DMS53 treated with DMSO at 0.1 percent for 48 hours (cell line): ENCODE measurements around the gene HNRNPDL.
"Not testable (repeated sequence)": the region's sequence is repeated elsewhere in the genome, so short reads cannot be mapped to it uniquely, and the experiment has no call there.

Experiments
- DNase-seq: peaks from one replicate; lab custom pipeline; 2025; ENCODE audit not compliant: unreplicated experiment; lab: John Stamatoyannopoulos, UW

The HNRNPDL gene

DNA sequence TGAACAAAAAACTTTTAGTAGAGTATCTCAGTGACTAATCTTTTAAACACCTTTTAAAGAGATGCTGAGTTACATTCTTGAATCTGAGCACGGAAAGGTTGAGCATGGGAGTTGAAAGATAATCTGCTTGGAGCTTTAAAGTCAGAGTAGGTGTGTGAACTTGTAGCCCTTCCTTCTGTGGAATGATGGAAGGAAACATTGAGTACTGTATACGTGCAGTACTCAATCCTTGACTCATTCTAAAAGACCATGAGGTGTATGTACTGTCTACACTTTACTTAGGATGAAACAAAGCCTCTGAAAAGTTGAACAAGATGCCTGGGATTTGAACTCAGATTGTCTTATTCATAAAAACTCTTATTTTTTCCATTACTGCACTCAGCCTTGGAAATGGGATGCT, 3.5 kb upstream of the HNRNPDL start:
- no peak for DNase-seq

DNA sequence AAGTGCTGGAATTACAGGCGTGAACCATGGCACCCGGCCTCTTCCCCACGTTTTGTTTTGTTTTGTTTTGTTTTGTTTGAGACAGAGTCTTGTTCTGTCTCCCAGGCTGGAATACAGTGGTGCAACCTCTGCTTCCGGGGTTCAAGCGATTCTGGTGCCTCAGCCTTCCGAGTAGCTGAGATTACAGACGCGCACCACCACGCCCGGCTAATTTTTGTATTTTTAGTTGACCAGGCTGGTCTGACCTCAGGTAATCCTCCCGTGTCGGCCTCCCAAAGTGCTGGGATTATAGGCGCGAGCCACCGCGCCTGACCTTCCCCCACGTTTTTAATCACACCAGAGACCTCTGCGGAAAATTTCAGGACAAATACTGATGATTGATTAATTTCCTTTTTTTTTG, 2.3 kb upstream of the HNRNPDL start:
- DNase-seq = no peak

DNA sequence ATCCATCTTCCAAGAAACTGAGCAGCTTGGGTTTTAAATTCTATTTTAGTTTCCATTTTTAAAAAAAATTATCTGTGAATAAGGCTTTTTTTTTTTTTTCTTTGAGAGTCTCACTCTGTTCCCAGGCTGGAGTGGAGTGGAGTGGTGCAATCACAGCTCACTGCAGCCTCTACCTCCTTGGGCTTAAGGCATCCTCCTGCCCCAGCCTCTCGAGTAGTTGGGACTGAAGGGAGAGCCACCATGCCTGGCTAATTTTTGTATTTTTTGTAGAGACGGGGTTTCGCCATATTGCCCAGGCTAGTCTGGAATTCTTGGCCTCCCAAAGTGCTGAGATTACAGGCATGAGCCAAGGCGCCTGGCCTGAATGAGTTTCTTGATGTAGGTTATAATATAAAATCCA, 1.6 kb upstream of the HNRNPDL start:
- DNase-seq = no peak

DNA sequence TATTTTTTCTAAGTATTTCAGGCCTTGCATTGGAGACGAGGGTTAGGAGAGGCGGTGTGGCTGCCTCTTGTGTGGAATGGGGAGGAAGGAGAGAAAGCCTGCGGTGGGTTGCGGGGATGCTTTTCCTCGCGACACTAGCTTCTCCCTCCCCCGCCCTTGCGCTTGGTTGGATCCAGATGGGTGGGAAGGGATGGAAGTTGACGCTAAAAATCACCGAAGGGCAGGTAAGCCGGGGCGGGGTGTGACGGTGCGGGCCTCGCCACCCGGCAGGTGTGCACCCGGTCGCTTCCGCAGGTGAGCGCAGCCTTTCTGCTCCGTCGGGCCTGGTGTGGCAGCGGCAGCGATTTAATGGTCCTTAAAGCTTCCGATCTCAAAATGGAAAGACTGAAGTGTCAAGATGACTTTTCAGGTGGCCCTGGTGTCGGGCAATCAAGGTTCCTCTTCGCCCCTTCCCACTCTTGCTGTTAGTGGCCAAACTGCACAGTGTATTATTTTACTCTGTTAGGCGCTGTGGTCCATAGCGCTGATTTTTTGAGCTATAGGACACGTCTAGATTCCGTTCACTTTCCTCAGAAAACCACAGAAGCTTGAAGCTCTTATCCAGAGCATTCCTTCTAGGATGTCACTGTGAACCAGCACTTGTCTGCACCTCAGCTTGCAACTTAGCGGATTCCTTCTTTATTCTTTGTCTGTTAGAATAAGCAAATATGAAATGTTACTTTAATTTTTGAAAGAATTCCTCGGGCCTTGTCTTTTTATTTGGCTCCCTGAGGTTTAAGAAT, 893 bp upstream of the HNRNPDL start:
- peak; percentile 36 for DNase-seq

DNA sequence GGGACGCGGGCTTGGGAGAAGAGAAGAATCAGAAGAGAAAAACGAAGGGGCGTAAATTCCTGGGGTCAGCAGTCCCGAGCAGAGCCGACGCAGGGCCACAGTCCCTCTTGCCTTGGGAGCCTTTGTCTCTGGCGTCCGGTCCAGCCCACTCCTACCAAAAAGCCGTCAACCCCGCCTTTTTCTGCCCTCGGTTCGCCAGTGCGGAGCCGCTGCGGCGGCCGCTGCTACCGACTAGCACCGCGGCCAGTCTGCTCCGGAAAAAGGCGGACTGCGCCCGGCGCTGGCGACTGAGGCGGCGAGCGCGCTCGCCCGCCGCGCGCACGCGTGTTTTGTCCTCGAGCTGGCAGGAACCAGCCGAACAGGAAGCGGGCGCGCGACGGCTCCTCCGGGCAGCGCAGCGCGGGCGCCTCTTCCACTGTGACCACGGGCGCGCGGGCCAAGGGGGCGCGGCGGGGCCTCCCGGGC, 502 bp downstream of the HNRNPDL start:
- peak; percentile 47 for DNase-seq

DNA sequence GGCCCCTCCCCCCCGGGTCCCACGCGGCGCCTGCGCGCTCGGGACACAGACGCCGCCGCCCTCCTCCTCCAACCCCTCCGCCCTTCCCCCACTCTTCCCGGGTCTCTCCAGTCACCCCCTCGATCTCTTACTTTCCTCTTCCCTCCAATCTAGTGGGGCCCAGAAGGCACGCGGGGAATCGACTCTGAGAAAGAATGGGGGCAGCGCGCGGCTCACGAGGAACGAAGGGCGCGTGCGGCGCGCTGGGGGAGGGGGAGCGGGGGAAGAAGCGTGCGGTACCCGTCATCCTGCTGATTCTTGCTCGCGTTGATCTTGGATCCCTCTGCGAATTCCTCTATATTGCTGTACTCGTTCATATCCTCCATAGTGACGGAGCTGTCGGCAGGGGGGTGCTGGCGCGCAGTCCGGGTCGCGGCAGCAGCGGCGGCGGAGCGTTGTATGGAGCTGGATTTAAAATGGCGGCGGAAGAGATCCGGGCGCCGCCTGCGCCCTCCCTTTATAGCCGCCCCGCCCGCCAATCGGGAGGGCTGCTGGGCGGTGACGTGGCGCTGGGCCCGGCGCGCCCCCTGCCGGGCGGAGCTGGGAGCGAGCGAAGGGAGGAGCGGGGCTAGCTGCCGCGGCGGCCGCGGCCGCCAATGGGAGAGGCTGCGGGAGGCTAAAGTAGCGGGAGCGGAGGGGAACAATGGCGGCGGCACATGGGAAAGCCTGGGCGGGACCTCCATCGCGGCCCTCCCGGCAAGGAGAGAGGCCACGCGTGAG, 1.1 kb downstream of the HNRNPDL start:
- peak; percentile 54 for DNase-seq

DNA sequence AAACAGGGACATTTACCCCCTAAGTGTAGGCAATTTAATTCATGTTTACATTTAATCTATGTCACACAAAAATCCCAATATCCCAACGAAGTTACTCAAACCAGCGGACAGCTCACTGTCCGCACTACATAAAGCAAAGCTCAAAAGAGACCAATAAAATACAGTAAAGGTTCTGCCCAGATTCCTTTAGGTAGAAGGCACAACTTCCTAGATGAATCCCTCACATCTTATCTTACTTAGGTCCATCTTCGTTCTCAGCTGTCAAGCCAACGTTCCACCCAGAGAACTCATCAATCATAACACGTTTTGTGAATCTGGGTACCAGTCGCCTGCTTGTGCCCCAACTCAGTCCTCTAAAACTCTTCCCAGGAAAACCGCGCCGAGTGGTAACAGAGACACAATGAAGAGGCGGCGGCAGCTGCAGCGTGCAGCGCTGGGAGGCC, 1.7 kb downstream of the HNRNPDL start:
- DNase-seq = peak; percentile 36

DNA sequence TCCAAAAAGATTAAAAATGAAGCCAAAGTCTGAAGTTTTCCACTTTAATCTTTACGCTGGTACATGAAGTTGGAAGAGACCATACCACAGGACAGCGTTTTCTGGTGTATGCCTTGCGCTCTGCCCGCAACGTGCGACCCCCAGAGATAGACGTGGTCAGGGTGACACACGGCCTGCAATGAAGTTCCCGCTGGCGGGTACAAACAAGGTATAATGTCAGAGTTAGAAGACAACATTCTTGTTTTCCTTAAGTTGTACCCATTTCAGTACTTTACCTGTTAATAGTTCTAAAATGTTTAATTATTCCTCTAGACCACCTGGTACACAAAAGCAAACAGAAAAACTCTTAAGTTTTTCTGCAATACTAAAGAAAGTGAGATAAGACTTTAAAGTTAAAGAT, 4.8 kb downstream of the HNRNPDL start:
- no peak for DNase-seq

DNA sequence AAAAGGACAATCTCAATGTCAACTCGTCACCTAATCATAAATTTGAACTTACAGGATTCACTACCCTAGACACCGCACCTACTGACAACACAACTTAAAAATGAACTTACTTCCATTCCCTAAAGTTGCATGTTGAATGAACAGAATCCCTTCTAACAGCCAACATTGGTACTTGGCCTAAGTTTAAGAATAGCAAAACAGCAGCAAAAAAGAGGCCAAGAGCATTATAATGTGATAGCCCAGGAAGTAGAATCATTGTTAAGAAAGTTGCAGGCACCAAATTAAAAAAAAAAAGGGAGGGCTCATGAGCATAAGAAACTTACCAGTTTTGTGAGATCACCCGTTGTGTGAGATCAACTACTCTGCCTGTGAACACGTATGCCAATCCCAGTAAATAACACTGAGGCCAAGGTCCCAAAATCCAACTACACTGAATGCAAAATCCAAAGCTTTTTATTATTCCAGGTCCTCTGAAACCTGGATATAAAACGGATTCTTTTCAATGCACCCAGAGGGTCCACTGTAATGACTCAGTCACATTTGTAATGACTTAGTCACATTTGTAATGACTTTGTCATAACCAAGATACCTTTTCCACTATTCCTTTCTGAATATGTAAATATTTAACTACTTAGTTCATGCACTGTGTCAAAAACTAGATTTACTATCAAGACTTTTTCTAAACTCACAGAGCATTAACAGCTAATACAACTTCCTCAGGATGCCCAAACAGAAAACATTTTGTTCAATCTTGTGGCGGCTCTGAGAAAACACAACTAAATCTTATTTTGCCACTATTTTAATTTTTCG, 6.8 kb downstream of the HNRNPDL start:
- peak; percentile 5 for DNase-seq

DNA sequence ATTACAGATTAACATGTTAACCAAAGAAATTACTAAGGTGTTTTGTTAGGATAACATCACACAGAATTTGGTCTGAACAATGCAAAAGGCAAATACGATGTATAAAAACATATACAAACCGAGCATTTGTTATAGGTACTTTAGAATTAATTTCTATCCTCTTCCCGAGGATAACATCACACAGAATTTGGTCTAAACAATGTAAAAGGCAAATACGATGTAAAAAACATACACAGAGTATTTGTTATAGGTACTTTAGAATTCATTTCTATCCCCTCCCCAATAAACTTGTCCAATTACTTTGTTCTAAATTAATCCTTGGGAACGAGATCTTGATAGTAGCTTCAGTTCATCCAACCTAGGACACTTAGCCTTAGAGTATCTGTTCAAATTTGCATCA, 7.6 kb downstream of the HNRNPDL start:
- no peak for DNase-seq

DNA sequence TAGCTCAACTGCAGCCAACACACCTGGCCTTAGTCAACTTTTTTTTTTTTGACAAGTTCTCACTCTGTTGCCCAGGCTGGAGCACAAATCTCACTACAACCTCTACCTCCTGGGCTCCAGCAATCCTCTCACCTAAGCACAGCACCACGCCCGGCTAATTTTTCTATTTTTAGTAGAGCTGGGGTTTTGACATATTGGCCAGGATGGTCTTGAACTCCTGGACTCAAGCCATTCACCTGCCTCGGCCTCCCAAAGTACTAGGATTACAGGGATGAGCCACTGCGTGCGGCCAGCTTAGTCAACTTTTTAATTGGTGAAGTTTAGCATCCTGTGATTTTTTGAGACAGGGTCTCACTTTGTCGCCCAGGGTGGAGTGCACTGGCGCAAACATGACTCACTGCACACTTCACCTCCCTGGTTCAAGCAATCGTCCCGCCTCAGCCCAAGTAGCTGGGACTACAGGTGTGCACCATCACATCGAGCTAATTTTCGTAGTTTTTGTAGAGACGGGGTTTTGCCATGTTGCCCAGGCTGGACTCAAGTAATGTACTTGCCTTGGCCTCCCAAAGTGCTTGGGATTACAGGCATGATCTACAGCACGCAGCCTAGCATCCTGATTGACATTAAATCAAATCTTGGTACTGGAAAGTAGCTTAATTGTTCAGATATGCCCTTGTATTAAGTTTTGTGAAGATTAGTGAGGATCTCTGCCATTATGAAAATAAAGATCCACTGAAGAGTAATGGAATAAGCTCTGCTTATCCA, 8.3 kb downstream of the HNRNPDL start:
- DNase-seq = peak; percentile 6

DNA sequence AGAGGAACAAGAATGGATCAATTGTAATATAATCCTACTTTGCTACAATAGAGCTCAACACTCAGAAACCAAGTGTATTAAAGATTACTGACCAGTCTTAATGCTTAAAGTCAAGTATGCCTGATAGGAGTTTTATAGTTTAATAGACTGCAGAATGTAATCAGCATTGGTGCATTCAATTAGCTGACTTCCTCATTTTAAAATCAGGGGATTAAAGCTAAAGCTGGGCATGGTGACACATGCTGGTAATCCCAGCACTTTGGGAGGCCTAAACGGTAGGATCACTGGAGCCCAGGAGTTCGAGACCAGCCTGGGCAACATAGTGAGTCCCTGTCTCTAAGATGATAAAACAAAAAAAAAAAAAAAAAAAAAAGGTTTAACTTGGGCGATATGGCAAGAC, 10.8 kb downstream of the HNRNPDL start:
- no peak for DNase-seq

DNA sequence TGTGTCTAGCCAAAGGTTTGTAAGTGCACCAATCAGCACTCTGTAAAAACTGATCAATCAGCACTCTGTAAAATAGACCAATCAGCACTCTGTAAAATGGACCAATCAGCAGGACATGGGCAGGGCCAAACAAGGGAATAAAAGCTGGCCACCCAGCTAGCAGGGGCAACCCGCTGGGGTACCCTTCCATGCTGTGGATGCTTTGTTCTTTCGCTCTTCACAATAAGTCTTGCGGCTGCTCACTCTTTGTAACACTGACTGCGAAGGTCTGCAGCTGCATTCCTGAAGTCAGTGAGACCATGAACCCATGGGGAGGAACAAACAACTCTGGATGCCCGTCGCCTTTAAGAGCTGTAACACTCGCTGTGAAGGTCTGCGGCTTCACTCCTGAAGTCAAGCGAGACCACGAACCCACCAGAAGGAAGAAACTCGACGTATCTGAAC, 14.3 kb downstream of the HNRNPDL start:
- no peak for DNase-seq

DNA sequence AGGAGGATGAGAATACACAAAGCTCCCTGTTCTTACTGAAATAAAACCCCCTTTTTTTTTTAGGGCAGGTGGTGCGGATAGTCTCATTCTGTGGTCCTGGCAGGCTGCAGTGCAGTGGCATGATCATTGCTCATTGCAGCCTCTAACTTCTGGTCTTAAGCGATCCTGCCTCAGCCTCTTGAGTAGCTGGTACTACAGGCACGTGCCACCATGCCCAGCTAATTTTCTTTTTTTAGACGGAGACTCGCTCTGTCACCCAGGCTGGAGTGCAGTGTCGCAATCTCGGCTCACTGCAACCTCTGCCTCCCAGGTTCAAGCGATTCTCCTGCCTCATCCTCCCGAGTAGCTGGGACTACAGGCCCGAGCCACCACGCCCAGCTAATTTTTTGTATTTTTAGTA, 15.2 kb downstream of the HNRNPDL start:
- not testable (repeated sequence) for DNase-seq

DNA sequence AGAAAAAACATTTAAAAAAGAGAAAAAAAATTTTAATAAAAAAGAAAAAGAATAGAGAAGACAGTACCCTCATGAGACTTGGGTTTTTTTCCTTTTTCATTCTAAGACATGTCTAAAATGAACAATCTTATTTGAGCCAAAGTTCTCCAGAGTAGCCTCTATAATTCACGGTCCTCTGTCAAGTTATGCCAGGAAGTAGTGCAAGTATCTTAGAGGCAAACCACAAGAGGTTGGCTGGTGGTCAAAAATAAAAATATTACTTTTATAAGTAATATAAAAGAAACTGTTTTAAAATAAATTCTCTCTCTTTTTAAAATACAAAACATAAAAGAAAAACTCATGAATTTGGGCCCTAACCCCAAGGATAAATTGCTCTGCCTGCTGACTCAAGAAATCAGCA, 26.5 kb downstream of the HNRNPDL start:
- no peak for DNase-seq

DNA sequence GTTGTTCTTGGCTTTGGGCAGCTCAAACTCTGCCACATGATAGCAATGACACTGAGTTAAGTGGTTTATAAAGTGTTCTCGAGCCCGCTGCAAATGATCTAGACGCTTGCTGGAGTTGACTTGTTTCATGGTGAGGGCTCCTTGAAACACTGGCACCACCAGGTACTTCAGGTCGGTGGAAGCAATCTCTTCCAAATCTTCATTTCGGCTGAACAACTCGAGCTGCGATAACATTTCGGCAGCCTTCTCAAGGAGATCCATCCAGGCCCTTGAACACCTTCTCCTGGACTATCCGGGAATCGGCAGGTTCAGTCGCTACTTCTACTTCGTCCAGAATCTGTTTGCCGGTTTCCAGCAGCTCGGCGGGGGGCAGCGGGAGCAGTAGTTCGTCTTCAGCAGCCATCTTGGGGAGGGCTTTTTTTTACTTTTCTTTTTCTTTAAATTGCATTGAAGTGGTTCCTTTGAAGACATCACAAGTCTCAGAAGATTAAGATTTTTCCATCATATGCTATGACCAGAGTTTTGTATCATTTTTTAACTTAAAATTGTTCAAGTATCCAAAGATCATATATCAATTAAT, 28.0 kb downstream of the HNRNPDL start:
- no peak for DNase-seq

DNA sequence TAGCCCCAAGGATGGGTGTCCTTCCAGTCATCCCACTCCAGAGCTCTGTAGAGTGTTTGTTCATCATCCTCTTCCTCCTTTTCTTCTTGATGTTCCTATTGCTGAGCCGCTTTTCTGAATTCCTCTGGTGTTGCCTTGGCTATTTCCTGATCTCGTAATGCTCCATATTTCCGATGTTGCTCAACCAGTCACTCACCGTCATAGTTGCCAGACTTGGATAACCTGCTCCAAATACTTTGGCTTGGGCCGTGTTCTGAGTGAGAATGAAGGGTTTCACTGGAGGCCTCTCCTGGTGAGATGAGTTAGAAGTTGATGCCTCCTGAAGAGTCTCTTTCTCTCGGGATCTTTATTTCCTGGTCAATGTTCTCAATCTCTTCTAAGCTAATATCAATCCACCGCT, 28.7 kb downstream of the HNRNPDL start:
- DNase-seq = no peak

DNA sequence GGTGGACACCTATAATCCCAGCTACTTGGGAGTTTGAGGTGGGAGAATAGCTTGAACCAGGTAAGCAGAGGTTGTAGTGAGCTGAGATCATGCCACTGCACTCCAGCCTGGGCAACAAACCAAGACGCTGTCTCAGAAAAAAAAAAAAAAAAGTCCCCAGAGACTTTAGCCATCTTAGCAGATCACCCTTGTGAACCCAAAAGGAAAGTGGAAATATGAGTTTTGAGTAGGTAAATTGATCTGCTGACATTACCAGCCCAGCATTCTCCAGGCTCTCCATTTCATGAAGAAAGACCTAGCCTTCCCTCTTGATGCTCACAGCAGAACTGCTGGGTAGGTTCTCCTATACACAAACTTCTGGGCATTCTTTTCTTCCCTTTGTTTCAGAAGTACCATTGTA, 32.0 kb downstream of the HNRNPDL start:
- DNase-seq = no peak

DNA sequence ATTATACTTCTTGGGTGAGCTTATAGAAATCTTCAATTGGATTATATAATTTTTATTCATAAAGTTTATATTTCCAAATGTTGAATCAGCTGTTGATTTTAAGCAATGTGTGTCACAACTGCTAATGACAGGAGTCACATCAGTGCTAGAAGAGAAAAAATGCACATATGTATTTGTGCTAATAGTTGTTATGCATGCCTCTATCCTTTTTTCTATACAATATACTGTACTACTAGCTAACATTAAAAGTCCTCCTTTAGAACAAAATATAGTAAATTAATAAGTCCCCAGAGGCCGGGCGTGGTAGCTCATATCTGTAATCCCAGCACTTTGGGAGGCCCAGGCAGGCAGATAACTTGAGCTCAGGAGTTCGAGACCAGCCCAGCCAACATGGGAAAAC, 32.7 kb downstream of the HNRNPDL start:
- no peak for DNase-seq

DNA sequence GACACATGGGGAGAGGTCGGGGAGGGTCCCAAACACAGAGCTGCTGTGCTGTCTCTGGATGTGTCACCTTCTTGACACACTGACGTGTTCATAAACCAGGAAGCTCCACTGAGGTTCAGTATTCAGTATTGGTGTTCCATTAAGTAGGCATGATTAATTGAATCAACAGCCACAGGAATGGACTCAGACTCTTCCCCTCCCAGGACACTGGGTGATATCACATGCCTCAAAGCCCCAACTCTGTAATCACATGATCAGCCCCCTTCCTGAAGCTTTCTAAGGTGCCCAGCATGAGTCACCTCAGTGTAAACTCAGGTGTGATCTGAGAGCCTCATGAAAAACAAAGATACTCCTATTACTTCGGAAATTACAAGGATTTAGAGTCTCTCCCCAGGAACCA, 35.4 kb downstream of the HNRNPDL start:
- DNase-seq = peak; percentile 76
